Smooth muscle cell (in vitro differentiated cells): ENCODE data around the gene SLC22A23. TPM values are rescaled to one million over a fixed set of nuclear protein-coding genes. Genes with fewer than 3 reads are reported as not detected.

Experiments used
- DNase-seq: peaks from one replicate; lab custom pipeline; 2025; ENCODE audit not compliant: unreplicated experiment; lab: John Stamatoyannopoulos, UW
- H2AFZ ChIP-seq: fragments of 200-600 bp; sonication (generic); 2 replicates; pipeline ENCODE4 v1.6.0; 2016; ENCODE audit warnings: antibody characterized with exemption, low read depth, mild to moderate bottlenecking
- H3F3A ChIP-seq: fragments of 200-600 bp; sonication (generic); 2 replicates; pipeline ENCODE4 v1.6.0; 2017; ENCODE audit warnings: antibody characterized with exemption, low read depth
- H3K27ac ChIP-seq: fragments of 200-600 bp; sonication (generic); 2 replicates; pipeline ENCODE4 v1.5.1; 2016; ENCODE audit warnings: low read depth, mild to moderate bottlenecking
- H3K27me3 ChIP-seq: fragments of 200-600 bp; sonication (generic); 2 replicates; pipeline ENCODE4 v1.6.1; 2016; ENCODE audit warnings: low read depth, mild to moderate bottlenecking
- H3K36me3 ChIP-seq: fragments of 200-600 bp; sonication (generic); 2 replicates; pipeline ENCODE4 v1.5.1; 2016; ENCODE audit warnings: low read depth
- H3K4me1 ChIP-seq: fragments of 200-600 bp; sonication (generic); 2 replicates; pipeline ENCODE4 v1.5.1; 2016; ENCODE audit warnings: low read depth
- H3K4me2 ChIP-seq: fragments of 200-600 bp; sonication (generic); 2 replicates; pipeline ENCODE4 v1.6.0; 2016; ENCODE audit warnings: mild to moderate bottlenecking
- H3K4me3 ChIP-seq: fragments of 200-600 bp; sonication (generic); 2 replicates; pipeline ENCODE4 v1.5.1; 2016; ENCODE audit warnings: mild to moderate bottlenecking
- H3K79me2 ChIP-seq: fragments of 200-600 bp; sonication (generic); 2 replicates; pipeline ENCODE4 v1.6.0; 2016; ENCODE audit warnings: low read depth, mild to moderate bottlenecking
- H3K9ac ChIP-seq: fragments of 200-600 bp; sonication (generic); 2 replicates; pipeline ENCODE4 v1.6.0; 2016; ENCODE audit warnings: low read depth
- H3K9me3 ChIP-seq: fragments of 200-600 bp; sonication (generic); replicated peaks from 2 replicates; pipeline ENCODE4 v1.5.1; 2016; ENCODE audit warnings: low read depth
- H4K20me1 ChIP-seq: fragments of 200-600 bp; sonication (generic); 2 replicates; pipeline ENCODE4 v1.6.0; 2016; ENCODE audit warnings: low read depth
- WGBS: methylation state at CpG from one replicate; pipeline ENCODE4 v1.1.7; 2016; ENCODE audit warnings: low lambda C conversion rate; 5-methylcytosine and 5-hydroxymethylcytosine counted together
- polyA plus RNA-seq: library from polyadenylated mRNA; unstranded; fragments of >200 nt; fragmentation: Nextera tagmentation; extraction: Ambion mirVana; gene quantifications from 2 replicates; pipeline ENCODE4 v1.2.1, GENCODE V29; 2016
- total RNA-seq: library from RNA; depleted of rRNA; stranded (reverse); fragments of >200 nt; gene quantifications from 2 replicates; pipeline ENCODE4 v1.2.3, GENCODE V29; 2014
- TF ChIP-seq, protein P1 (sequence below): fragments of 200-600 bp; sonication (generic); IDR thresholded peaks from 2 replicates; pipeline ENCODE4 v1.5.1; 2017; ENCODE audit warnings: borderline replicate concordance, mild to moderate bottlenecking, antibody characterized with exemption; ENCODE audit not compliant: insufficient read depth, poor library complexity, severe bottlenecking

SLC22A23 gene
- total and polyA plus RNA-seq, 2 experiments from 2014 or later, result 1.6 to 3.8 TPM

DNA sequence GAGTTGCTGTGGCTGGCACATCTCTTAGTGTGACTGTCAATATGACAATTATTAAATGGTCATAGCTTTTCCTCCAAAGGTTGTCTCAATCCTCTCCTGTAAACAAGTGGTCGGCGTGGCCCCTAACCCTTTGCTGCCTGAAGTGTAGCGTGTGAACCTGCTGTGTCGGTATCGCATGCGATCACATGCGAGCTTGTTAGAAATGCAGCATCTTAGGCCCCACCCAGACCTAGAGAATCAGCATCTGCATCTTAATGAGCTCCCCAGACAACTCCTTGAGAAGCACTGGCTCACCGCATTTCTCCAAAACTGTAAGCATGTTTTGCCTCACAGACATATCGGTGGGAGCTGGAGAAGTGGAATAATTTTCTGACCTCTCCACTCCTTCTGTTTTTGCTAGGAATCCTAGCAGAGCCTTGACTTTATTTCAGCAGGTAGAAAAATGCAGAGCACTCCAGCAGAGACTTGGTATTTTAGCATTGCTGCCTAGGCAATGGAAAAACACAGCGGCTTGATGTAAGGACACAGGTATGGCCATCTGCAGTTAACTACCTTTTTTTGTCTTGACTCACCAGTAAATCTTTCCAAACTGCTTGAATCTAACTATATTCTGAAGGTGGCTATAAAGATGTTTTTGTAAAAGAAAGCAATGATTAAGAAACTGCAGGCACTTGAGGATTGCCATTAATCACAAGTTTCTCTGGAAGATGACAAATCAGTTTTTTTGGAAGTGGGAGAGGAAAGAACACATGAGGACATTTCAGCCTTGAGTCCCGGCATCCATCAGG lies 130.5 kb downstream of the SLC22A23 start:
- no peak overlapping the region for H3K27ac ChIP-seq
- H3F3A ChIP-seq, result peaks cover 15% of the 10 kb centered on the region
- H3K9ac ChIP-seq, result peak overlapping the region; percentile 7
- H3K9me3 ChIP-seq, result no peaks in the 10 kb centered on the region
- H3K4me1 ChIP-seq, result no peaks in the 10 kb centered on the region
- TF ChIP-seq, protein P1, sequence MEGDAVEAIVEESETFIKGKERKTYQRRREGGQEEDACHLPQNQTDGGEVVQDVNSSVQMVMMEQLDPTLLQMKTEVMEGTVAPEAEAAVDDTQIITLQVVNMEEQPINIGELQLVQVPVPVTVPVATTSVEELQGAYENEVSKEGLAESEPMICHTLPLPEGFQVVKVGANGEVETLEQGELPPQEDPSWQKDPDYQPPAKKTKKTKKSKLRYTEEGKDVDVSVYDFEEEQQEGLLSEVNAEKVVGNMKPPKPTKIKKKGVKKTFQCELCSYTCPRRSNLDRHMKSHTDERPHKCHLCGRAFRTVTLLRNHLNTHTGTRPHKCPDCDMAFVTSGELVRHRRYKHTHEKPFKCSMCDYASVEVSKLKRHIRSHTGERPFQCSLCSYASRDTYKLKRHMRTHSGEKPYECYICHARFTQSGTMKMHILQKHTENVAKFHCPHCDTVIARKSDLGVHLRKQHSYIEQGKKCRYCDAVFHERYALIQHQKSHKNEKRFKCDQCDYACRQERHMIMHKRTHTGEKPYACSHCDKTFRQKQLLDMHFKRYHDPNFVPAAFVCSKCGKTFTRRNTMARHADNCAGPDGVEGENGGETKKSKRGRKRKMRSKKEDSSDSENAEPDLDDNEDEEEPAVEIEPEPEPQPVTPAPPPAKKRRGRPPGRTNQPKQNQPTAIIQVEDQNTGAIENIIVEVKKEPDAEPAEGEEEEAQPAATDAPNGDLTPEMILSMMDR, result no peak
- 88% methylated on average over 11 of the region's 11 CpGs for WGBS
- H3K36me3 ChIP-seq, result no peaks in the 10 kb centered on the region
- no peak overlapping the region for H3K4me3 ChIP-seq
- DNase-seq, result no peak
- no peaks in the 10 kb centered on the region for H4K20me1 ChIP-seq
- no peak overlapping the region for H3K4me2 ChIP-seq
- H2AFZ ChIP-seq, result no peak overlapping the region
- no peaks in the 10 kb centered on the region for H3K27me3 ChIP-seq
- H3K79me2 ChIP-seq, result no peaks in the 10 kb centered on the region

DNA sequence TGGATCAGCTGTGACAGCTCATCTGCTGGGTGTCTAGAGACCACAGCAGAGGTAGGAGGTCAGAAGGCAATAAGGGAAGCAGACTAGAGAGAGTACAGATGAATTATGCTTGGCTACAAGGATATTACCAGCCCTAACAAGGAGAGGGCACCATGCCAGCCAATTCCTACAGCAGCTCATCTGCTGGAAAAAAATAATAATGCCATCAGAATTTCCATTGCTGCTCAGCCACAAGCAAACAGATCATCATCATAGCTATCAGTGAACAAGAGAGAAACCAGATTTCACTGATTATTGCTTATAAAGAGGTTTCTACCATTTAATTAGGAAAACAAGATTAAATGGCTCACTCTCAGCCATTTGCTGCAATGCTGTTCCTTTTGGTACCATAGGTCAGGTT lies 131.6 kb downstream of the SLC22A23 start:
- H2AFZ ChIP-seq, result no peak overlapping the region
- no peak for DNase-seq
- no peaks in the 10 kb centered on the region for H3K27me3 ChIP-seq
- no peaks in the 10 kb centered on the region for H3K36me3 ChIP-seq
- H3K4me2 ChIP-seq, result peak overlapping the region; percentile 48
- H3F3A ChIP-seq, result peaks cover 15% of the 10 kb centered on the region
- no peak overlapping the region for H3K4me3 ChIP-seq
- H3K9ac ChIP-seq, result peak overlapping the region; percentile 42
- no peaks in the 10 kb centered on the region for H4K20me1 ChIP-seq
- no peaks in the 10 kb centered on the region for H3K4me1 ChIP-seq
- H3K27ac ChIP-seq, result peak overlapping the region; percentile 89
- TF ChIP-seq, protein P1, result no peak
- H3K79me2 ChIP-seq, result no peaks in the 10 kb centered on the region
- H3K9me3 ChIP-seq, result no peaks in the 10 kb centered on the region

DNA sequence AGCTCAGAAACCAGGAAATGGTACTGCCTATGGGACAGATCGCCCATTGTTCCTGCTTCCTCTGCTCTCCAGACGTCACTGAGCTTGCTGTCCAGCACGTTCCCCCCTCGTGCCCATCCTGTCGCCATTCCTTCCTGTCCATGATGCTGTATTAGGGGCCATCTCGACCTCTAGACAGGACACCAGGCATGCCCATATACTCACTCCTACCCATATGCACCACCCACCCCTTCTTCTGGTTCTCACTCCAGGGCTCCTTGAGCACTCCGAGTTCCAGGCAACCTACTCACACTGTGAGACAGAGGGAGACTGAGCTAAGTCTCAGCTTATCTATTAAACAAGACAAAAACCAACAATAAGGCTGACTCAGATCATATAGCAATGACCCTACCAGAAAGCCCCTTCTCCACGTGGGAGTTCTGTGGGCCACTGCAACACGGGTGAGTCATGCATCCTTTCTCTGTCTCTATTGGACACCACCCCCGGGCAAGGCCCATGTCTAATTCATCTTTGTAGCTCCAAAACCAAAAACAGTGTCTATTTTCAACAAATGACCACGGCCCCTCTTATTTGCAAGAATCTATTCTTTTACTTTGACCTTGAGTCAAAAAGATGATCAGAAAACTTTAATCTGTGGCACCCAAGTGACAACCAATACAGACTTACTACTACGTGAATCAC lies 132.4 kb downstream of the SLC22A23 start:
- H3K4me3 ChIP-seq, result no peak overlapping the region
- H4K20me1 ChIP-seq, result no peaks in the 10 kb centered on the region
- peak overlapping the region; percentile 89 for H3K27ac ChIP-seq
- H3K79me2 ChIP-seq, result no peaks in the 10 kb centered on the region
- no peaks in the 10 kb centered on the region for H3K4me1 ChIP-seq
- H3F3A ChIP-seq, result peaks cover 15% of the 10 kb centered on the region
- no peak for DNase-seq
- H3K4me2 ChIP-seq, result peak overlapping the region; percentile 62
- H2AFZ ChIP-seq, result no peak overlapping the region
- whole genome bisulfite sequencing, result 39% methylated on average over 12 of the region's 12 CpGs
- no peaks in the 10 kb centered on the region for H3K27me3 ChIP-seq
- peak overlapping the region; percentile 42 for H3K9ac ChIP-seq
- TF ChIP-seq, protein P1, result no peak
- H3K36me3 ChIP-seq, result no peaks in the 10 kb centered on the region
- H3K9me3 ChIP-seq, result no peaks in the 10 kb centered on the region
